Heart left ventricle (tissue), 16 donors: ENCODE data around the gene ARL17A. TPM values are rescaled to one million over a fixed set of nuclear protein-coding genes. Genes with fewer than 3 reads are reported as not detected.
A peak's percentile ranks its signal among the peaks of the same experiment; 100 is the strongest.
"Not testable (repeated sequence)": the region's sequence is repeated elsewhere in the genome, so short reads cannot be mapped to it uniquely, and the experiment has no call there.

Experiments
- ATAC-seq, 4 donors: fragments of 200-7000 bp; cut with Tn5 transposase; one replicate each; pipeline ENCODE4 v1.9.1; 2020 to 2022; ENCODE audit warnings: moderate library complexity in 4 of 4, mild to moderate bottlenecking in 3 of 4, moderate number of reproducible peaks in 1 of 4
- DNase-seq, 5 donors: peaks; one replicate each; pipeline ENCODE4 v3.0.0-alpha.2; 2020
- H3K27ac ChIP-seq, 12 donors: fragments of 200-600 bp; sonication (generic) in 4 of 12; one replicate each; pipeline versions ENCODE4 v1.5.0 to v1.8.0; 2016 to 2022; ENCODE audit warnings: mild to moderate bottlenecking in 2 of 12
- H3K27me3 ChIP-seq, 9 donors: fragments of 200-600 bp; sonication (generic) in 2 of 9; one replicate each; pipeline versions ENCODE4 v1.5.1 to v1.8.0; 2016 to 2022; ENCODE audit warnings: mild to moderate bottlenecking in 3 of 9
- H3K36me3 ChIP-seq, 9 donors: fragments of 200-600 bp; sonication (generic) in 2 of 9; one replicate each; pipeline versions ENCODE4 v1.5.0 to v1.8.0; 2018 to 2022; ENCODE audit warnings: mild to moderate bottlenecking in 2 of 9
- H3K4me1 ChIP-seq, 12 donors: fragments of 200-600 bp; sonication (generic) in 4 of 12; one replicate each; pipeline versions ENCODE4 v1.5.0 to v1.8.0; 2016 to 2022; ENCODE audit warnings: mild to moderate bottlenecking in 3 of 12
- H3K4me3 ChIP-seq, 12 donors: fragments of 200-600 bp; sonication (generic) in 4 of 12; one replicate each; pipeline versions ENCODE4 v1.5.0 to v1.8.0; 2017 to 2022; ENCODE audit warnings: mild to moderate bottlenecking in 9 of 12, moderate library complexity in 4 of 12
- H3K9me3 ChIP-seq, 12 donors: fragments of 200-600 bp; sonication (generic) in 4 of 12; one replicate each; pipeline versions ENCODE4 v1.5.0 to v1.8.0; 2016 to 2022; ENCODE audit warnings: mild to moderate bottlenecking in 1 of 12
- WGBS, 4 donors: extraction: QIAGEN DNeasy Blood & Tissue Kit in 2 of 4; methylation state at CpG; one replicate each; pipeline versions ENCODE4 v1.1.5 to v1.1.7; 2013 to 2018; 5-methylcytosine and 5-hydroxymethylcytosine counted together
- intact Hi-C, 10 donors: fragments of 100-400 bp; cut with DNase I; formaldehyde crosslinking; loops; one replicate each; pipeline versions ENCODE4 v1.11.1 to v1.14.2; 2022
- long read RNA-seq, 3 donors: library from polyadenylated mRNA; unstranded; transcript quantifications; one replicate each; pipeline ENCODE4 v2.0.0, GENCODE V29; 2020 to 2021
- polyA plus RNA-seq, 2 donors: library from polyadenylated mRNA; stranded (reverse); fragments of 200-250 nt; gene quantifications; one replicate each; pipeline ENCODE4 v1.2.3, GENCODE V29; 2013
- total RNA-seq, 9 donors: library from RNA; depleted of rRNA in 2 of 9; stranded (reverse); fragments of >200 nt in 2 of 9; fragmentation: NEBNext Ultra II Directional in 3 of 9; extraction: Animal tissue kit (Norgen Biotek cat#: 25700) in 3 of 9; gene quantifications; one replicate each; pipeline versions ENCODE4 v1.1.0 to v1.2.4, GENCODE V29; 2016 to 2023
- donor health status: ischemic (EF 13 %, LVEDD 7.1; RV severe dilation, severe dysfunction).
- donor health status: healthy with polysubstance abuse.
- donor health status: DM: no; HTN: yes; CAD: no.
- donor health status: DM: no; HTN: no; CAD: no.
- donor health status: ischemic (EF 25% LVEDD 6.9; RV normal size, moderate dysfunction).
- donor health status: ischemic (EF 25% LVEDD 5.7; RV mildly dilated, moderate dysfunction).
- donor health status: healthy.
- donor health status: DM: yes; HTN: yes; CAD: no.
- donor health status: ischemic (EF 35%, LVEDD 5.7; RV mildly dilated, moderate dysfunction).
- donor health status: nonischemic (EF 11% LVEDD 7.7; RV severe dilation, severe dysfunction).
- donor health status: DM: yes; HTN: yes; CAD: no.
- donor health status: PGD.
- donor health status: ischemic (EF 29% LVEDD 5.4; RV normal size, mild dysfunction).
- donor health status: nonischemic (EF 23%, LVEDD 6.1; RV moderate dilation, normal function).

ARL17A gene
- 10 to 100 TPM in 1 of 9 donors, 1 to 10 TPM in 8; 3.4 to 11.6 (median 5.9) TPM for total RNA-seq
- 1 to 10 TPM; 4.0 to 7.0 TPM for polyA plus RNA-seq
- long read RNA-seq, donor 1, partial matches to known transcripts, result 0 of 9 reads
- long read RNA-seq, donor 1, other reads (novel, unspliced or antisense), result 8 of 9 reads
- long read RNA-seq, donor 2, transcript ARL17A-202 (4 exons, 3,945 nt), result major isoform, 5 of 18 reads
- long read RNA-seq, donor 2, partial matches to known transcripts, result 0 of 18 reads
- long read RNA-seq, donor 2, other reads (novel, unspliced or antisense), result 10 of 18 reads
- long read RNA-seq, donor 3, partial matches to known transcripts, result 0 of 8 reads
- long read RNA-seq, donor 3, other reads (novel, unspliced or antisense), result 7 of 8 reads

- H3K9me3 ChIP-seq, H3K27me3 ChIP-seq, intact Hi-C loops, H3K4me1 ChIP-seq, H3K36me3 ChIP-seq: not testable (repeated sequence)
- 0 to 1% methylated on average over 10 to 15 of the region's 65 CpGs; no CpG with 5 or more reads in 2 of the 4 donors for WGBS, 4 donors
- H3K4me3 ChIP-seq, result peak within 1 kb of the TSS in 9 of 12 donors; percentile 20 to 50 (median 38)
- DNase-seq, result peak; percentile 73 to 91 (median 89)
- peak; percentile 96 to 99 (median 98) for ATAC-seq
- H3K27ac ChIP-seq, result peak within 1 kb of the TSS in 9 of 12 donors; percentile 4 to 75 (median 41)
Measured at GRCh38 chr17:46579083-46580075, at the start of gene ARL17A. ARL17A (minus strand) TSS chr17:46579691; CDS start chr17:46576322, 3,369 bp downstream.

GRCh38 chr17:46628753-46629436 is 49.4 kb upstream of the ARL17A start:
- H3K27ac ChIP-seq, ATAC-seq, H3K36me3 ChIP-seq, H3K27me3 ChIP-seq, H3K4me3 ChIP-seq, H3K9me3 ChIP-seq, intact Hi-C loops, DNase-seq, H3K4me1 ChIP-seq: not testable (repeated sequence)
- no CpG with 5 or more reads among the region's 5 CpGs for WGBS, 4 donors

- DNase-seq, H3K4me3 ChIP-seq, H3K4me1 ChIP-seq, H3K36me3 ChIP-seq, H3K27ac ChIP-seq, ATAC-seq, H3K27me3 ChIP-seq, intact Hi-C loops, H3K9me3 ChIP-seq: not testable (repeated sequence)
- no CpG with 5 or more reads among the region's 2 CpGs for WGBS, 4 donors
Measured at GRCh38 chr17:46627452-46627851, 48.0 kb upstream of the ARL17A start.

- H3K4me1 ChIP-seq, intact Hi-C loops, ATAC-seq, H3K9me3 ChIP-seq, H3K27me3 ChIP-seq, H3K27ac ChIP-seq, DNase-seq, H3K36me3 ChIP-seq, H3K4me3 ChIP-seq: not testable (repeated sequence)
- no CpG with 5 or more reads among the region's 5 CpGs for WGBS, 4 donors
Measured at GRCh38 chr17:46624726-46625125, 45.2 kb upstream of the ARL17A start.

GRCh38 chr17:46623790-46624189 is 44.3 kb upstream of the ARL17A start:
- H3K4me1 ChIP-seq, DNase-seq, H3K27me3 ChIP-seq, ATAC-seq, H3K27ac ChIP-seq, H3K9me3 ChIP-seq, H3K36me3 ChIP-seq, H3K4me3 ChIP-seq, intact Hi-C loops: not testable (repeated sequence)
- no CpG with 5 or more reads among the region's 2 CpGs for WGBS, 4 donors

- H3K4me1 ChIP-seq, H3K9me3 ChIP-seq, H3K27ac ChIP-seq, ATAC-seq, intact Hi-C loops, H3K36me3 ChIP-seq, DNase-seq, H3K27me3 ChIP-seq, H3K4me3 ChIP-seq: not testable (repeated sequence)
- WGBS, 4 donors, result no CpG with 5 or more reads among the region's 1 CpG
Measured at GRCh38 chr17:46618975-46619374, 39.5 kb upstream of the ARL17A start.

- H3K4me1 ChIP-seq, H3K4me3 ChIP-seq, DNase-seq, H3K27me3 ChIP-seq, ATAC-seq, H3K9me3 ChIP-seq, intact Hi-C loops, H3K36me3 ChIP-seq, H3K27ac ChIP-seq: not testable (repeated sequence)
- WGBS, 4 donors, result no CpG with 5 or more reads among the region's 3 CpGs
Measured at GRCh38 chr17:46617121-46617520, 37.6 kb upstream of the ARL17A start.

- H3K27ac ChIP-seq, H3K4me1 ChIP-seq, H3K9me3 ChIP-seq, H3K36me3 ChIP-seq, ATAC-seq, H3K27me3 ChIP-seq, DNase-seq, intact Hi-C loops, H3K4me3 ChIP-seq: not testable (repeated sequence)
- no CpG with 5 or more reads among the region's 1 CpG for WGBS, 4 donors
Measured at GRCh38 chr17:46613876-46614275, 34.4 kb upstream of the ARL17A start.

GRCh38 chr17:46611304-46611703 is 31.8 kb upstream of the ARL17A start:
- H3K27ac ChIP-seq, H3K4me3 ChIP-seq, H3K4me1 ChIP-seq, H3K9me3 ChIP-seq, ATAC-seq, H3K36me3 ChIP-seq, H3K27me3 ChIP-seq, DNase-seq, intact Hi-C loops: not testable (repeated sequence)
- 80% methylated on average over 1 of the region's 2 CpGs; no CpG with 5 or more reads in 2 of the 4 donors for WGBS, 4 donors

GRCh38 chr17:46603125-46603524 is 23.6 kb upstream of the ARL17A start:
- DNase-seq, H3K4me1 ChIP-seq, intact Hi-C loops, H3K36me3 ChIP-seq, H3K27me3 ChIP-seq, H3K27ac ChIP-seq, ATAC-seq, H3K9me3 ChIP-seq, H3K4me3 ChIP-seq: not testable (repeated sequence)
